Suprapubic skin (tissue), 4 donors: ENCODE data around the gene ANKRD36B.
"Not testable (repeated sequence)": the region's sequence is repeated elsewhere in the genome, so short reads cannot be mapped to it uniquely, and the experiment has no call there.

Experiments used
- CTCF ChIP-seq, 2 donors: fragments of 200-600 bp in 1 of 2; fragments of 450-650 bp in 1 of 2; sonication (generic) in 1 of 2; IDR thresholded peaks; one replicate each; pipeline ENCODE4 v1.5.1; 2016 to 2019; ENCODE audit warnings: antibody characterized with exemption in 2 of 2, mild to moderate bottlenecking in 1 of 2, moderate library complexity in 1 of 2
- POLR2A ChIP-seq, 2 donors: fragments of 450-650 bp; IDR thresholded peaks; one replicate each; pipeline ENCODE4 v1.6.1; 2017; ENCODE audit warnings: antibody characterized with exemption in 2 of 2, mild to moderate bottlenecking in 2 of 2, moderate library complexity in 2 of 2
- POLR2AphosphoS5 ChIP-seq, 3 donors: sonication (generic); formaldehyde crosslinking; IDR thresholded peaks; one replicate each; pipeline ENCODE4 v1.6.1; 2017; ENCODE audit warnings: antibody characterized with exemption in 3 of 3

GRCh38 chr2:97601537-97601936 is 11.9 kb upstream of the ANKRD36B start:
- TF ChIP-seq POLR2AphosphoS5, CTCF, POLR2A (IDR thresholded peaks at IDR 0.05): not testable (repeated sequence)
